Measurements from ENCODE around the gene KSR1. TPM values are rescaled to one million over a fixed set of nuclear protein-coding genes. Genes with fewer than 3 reads are reported as not detected.
"Not testable (repeated sequence)": the region's sequence is repeated elsewhere in the genome, so short reads cannot be mapped to it uniquely, and the experiment has no call there.

The KSR1 gene
- total RNA-seq, 1 experiment from 2014 or later, result 88.9 TPM

DNA sequence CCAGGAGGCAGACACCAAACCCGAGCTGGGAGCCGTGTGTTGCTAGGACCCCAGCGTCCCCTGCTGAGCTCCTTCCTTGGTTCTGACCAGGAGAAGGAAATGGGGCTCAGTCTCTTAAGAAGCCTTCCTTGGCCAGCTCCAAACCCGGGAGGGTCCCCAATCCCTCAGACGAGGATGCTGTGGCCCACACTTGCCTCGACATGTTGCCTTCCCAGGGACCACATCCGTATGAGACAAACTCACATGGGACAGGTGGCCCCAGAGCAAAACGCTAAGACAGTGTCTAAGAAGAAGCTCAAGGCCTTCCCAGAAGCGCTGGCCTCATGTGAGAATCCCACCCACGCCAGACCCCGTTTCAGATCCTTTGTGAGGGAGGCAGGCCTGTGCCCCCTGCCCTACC is 194.6 kb downstream of the KSR1 start:
- H3K4me1 ChIP-seq, result no peaks in the 10 kb centered on the region
- no peaks in the 10 kb centered on the region for H3K27me3 Mint-ChIP-seq (ENCODE audit: insufficient read depth, unreplicated experiment)
- intact Hi-C loops (cut with micrococcal nuclease; ENCODE audit: unreplicated experiment), result loop anchor here (1.0 to 5.0 kb wide), 3 partner anchors 42 to 216 kb away; no protein-coding TSS in a partner anchor
- H3K27ac Mint-ChIP-seq (ENCODE audit: unreplicated experiment), result no peak overlapping the region
- H3K4me3 Mint-ChIP-seq (ENCODE audit: unreplicated experiment), result no peak overlapping the region
- peaks cover 8% of the 10 kb centered on the region for H3K4me1 Mint-ChIP-seq (ENCODE audit: low read depth, unreplicated experiment)
- H3K36me3 Mint-ChIP-seq (ENCODE audit: insufficient read depth, unreplicated experiment), result no peaks in the 10 kb centered on the region
- no peaks in the 10 kb centered on the region for H3K9me3 Mint-ChIP-seq (ENCODE audit: unreplicated experiment)
- CTCF ChIA-PET, result interaction anchor here (0.5 to 5.1 kb wide), 18 partner anchors 9 to 291 kb away, joined by 3 to 34 read pairs (median 4); partner anchors contain the start of gene KSR1
- H3K9me3 ChIP-seq, result no peaks in the 10 kb centered on the region
- DNase-seq, result no peak
- H3K4me3 ChIP-seq (ENCODE audit: low read depth, low read length), result no peak overlapping the region
- no peak for TF ChIP-seq CTCF (IDR thresholded peaks at IDR 0.05; ENCODE audit: insufficient read depth in 1 of 2, low read depth in 1 of 2, low read length in 1 of 2, severe bottlenecking in 1 of 2, unreplicated experiment in 1 of 2)
- H3K36me3 ChIP-seq (ENCODE audit: control insufficient read depth, insufficient read depth, low read length), result no peaks in the 10 kb centered on the region
- H3K27me3 ChIP-seq (replicated peaks; ENCODE audit: control insufficient read depth, insufficient read depth, low read length), result no peaks in the 10 kb centered on the region
- no TSS peak for BruUV-seq (replicated peaks)
- POLR2A ChIA-PET, result no interaction called here

DNA sequence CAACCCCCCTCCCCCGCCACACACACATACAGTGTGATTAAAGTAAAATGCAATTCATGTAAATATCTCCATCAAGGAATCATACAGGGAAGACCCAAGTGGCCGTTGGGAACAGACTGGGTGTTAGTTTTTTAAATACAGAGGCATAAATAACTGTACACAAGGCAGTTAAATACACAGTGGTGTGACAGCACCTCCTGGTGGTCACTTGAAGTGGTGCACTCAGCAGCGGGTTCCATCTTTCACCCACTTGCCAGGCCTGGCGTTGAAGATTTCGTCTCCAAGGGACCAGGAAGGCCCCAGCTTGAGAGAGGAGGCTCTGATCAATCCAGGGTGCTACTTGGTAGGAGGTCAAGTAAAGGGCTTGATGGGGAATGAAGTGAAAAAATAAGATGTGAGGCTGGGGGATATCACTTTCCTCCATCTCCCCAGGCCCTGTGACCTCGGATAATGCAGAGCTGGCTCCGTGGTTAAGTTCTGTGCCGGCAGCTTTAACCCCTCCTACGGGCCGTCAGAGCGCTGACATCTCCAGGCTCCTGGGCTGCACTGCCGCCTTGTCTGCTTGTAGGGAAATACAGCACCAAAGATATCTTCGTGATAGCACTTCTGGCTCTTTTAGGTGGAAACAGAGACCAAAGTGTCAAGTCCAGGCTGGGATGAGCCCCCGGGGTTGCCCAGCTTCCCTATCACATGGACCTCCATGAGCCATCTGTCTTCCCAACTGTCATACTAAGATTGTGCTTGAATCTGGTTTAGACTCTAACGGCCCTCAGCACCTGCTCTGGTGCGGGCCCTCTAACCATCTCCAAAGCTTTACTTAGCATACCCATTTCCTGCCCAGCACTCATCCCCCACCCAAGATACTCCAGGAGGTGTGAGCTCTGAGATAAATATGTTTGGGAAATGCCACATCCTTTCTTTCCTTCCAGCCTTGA is 195.4 kb downstream of the KSR1 start:
- H3K4me3 ChIP-seq (ENCODE audit: low read depth, low read length), result no peak overlapping the region
- Mint-ChIP-seq H3K36me3 (ENCODE audit: insufficient read depth, unreplicated experiment) (no peaks in the 10 kb centered on the region), H3K9me3 (ENCODE audit: unreplicated experiment) (no peaks in the 10 kb centered on the region), H3K27me3 (ENCODE audit: insufficient read depth, unreplicated experiment) (no peaks in the 10 kb centered on the region), H3K27ac (ENCODE audit: unreplicated experiment) (no peak overlapping the region), H3K4me1 (ENCODE audit: low read depth, unreplicated experiment) (peaks cover 8% of the 10 kb centered on the region), H3K4me3 (ENCODE audit: unreplicated experiment) (no peak overlapping the region)
- ChIA-PET CTCF (interaction anchor here (0.6 to 5.1 kb wide), 15 partner anchors 10 to 290 kb away, joined by 3 to 34 read pairs (median 4); no protein-coding TSS in a partner anchor), POLR2A (no interaction called here)
- no TSS peak for BruUV-seq (replicated peaks)
- H3K4me1 ChIP-seq, result no peaks in the 10 kb centered on the region
- no peaks in the 10 kb centered on the region for H3K36me3 ChIP-seq (ENCODE audit: control insufficient read depth, insufficient read depth, low read length)
- DNase-seq, result peak; percentile 74 to 83
- no peaks in the 10 kb centered on the region for H3K9me3 ChIP-seq
- intact Hi-C loops (cut with micrococcal nuclease; ENCODE audit: unreplicated experiment), result loop anchor here (1.0 to 5.0 kb wide), 3 partner anchors 42 to 216 kb away; no protein-coding TSS in a partner anchor
- H3K27me3 ChIP-seq (replicated peaks; ENCODE audit: control insufficient read depth, insufficient read depth, low read length), result no peaks in the 10 kb centered on the region
- peak; percentile 85 to 98 for TF ChIP-seq CTCF (IDR thresholded peaks at IDR 0.05; ENCODE audit: insufficient read depth in 1 of 2, low read depth in 1 of 2, low read length in 1 of 2, severe bottlenecking in 1 of 2, unreplicated experiment in 1 of 2)

- H3K4me1 Mint-ChIP-seq (ENCODE audit: low read depth, unreplicated experiment); POLR2A ChIA-PET; H3K9me3 ChIP-seq; H3K36me3 ChIP-seq (ENCODE audit: control insufficient read depth, insufficient read depth, low read length); BruUV-seq (replicated peaks); H3K4me3 ChIP-seq (ENCODE audit: low read depth, low read length); H3K9me3 Mint-ChIP-seq (ENCODE audit: unreplicated experiment); H3K27me3 ChIP-seq (replicated peaks; ENCODE audit: control insufficient read depth, insufficient read depth, low read length); H3K4me3 Mint-ChIP-seq (ENCODE audit: unreplicated experiment); H3K36me3 Mint-ChIP-seq (ENCODE audit: insufficient read depth, unreplicated experiment); H3K27me3 Mint-ChIP-seq (ENCODE audit: insufficient read depth, unreplicated experiment); H3K4me1 ChIP-seq; H3K27ac Mint-ChIP-seq (ENCODE audit: unreplicated experiment); DNase-seq: not testable (repeated sequence)
- intact Hi-C loops (cut with micrococcal nuclease; ENCODE audit: unreplicated experiment), result loop anchor here (5.0 kb wide), 1 partner anchor 214 kb away; no protein-coding TSS in a partner anchor
- CTCF ChIA-PET, result interaction anchor here (0.6 to 5.1 kb wide), 11 partner anchors 11 to 598 kb away, joined by 3 to 167 read pairs (median 5); no protein-coding TSS in a partner anchor
Observed at GRCh38 chr17:27653449-27653971, 197.3 kb downstream of the KSR1 start.

All from Caco-2 (cell line).